Activated CD4-positive, alpha-beta T cell treated with anti-CD3 and anti-CD28 coated beads, Interleukin-2, Interleukin-4, amounts not matched to agents 100 ng/mL and 50 ng/mL, durations not matched to agents 16 hours and 8 hours (primary cell): ENCODE measurements around the gene PIP5KL1.

Experiments used
- DNase-seq: peaks from one replicate; pipeline ENCODE4 v3.0.0-alpha.2; 2020; ENCODE audit warnings: low spot score

Gene PIP5KL1, protein sequence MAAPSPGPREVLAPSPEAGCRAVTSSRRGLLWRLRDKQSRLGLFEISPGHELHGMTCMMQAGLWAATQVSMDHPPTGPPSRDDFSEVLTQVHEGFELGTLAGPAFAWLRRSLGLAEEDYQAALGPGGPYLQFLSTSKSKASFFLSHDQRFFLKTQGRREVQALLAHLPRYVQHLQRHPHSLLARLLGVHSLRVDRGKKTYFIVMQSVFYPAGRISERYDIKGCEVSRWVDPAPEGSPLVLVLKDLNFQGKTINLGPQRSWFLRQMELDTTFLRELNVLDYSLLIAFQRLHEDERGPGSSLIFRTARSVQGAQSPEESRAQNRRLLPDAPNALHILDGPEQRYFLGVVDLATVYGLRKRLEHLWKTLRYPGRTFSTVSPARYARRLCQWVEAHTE

DNA sequence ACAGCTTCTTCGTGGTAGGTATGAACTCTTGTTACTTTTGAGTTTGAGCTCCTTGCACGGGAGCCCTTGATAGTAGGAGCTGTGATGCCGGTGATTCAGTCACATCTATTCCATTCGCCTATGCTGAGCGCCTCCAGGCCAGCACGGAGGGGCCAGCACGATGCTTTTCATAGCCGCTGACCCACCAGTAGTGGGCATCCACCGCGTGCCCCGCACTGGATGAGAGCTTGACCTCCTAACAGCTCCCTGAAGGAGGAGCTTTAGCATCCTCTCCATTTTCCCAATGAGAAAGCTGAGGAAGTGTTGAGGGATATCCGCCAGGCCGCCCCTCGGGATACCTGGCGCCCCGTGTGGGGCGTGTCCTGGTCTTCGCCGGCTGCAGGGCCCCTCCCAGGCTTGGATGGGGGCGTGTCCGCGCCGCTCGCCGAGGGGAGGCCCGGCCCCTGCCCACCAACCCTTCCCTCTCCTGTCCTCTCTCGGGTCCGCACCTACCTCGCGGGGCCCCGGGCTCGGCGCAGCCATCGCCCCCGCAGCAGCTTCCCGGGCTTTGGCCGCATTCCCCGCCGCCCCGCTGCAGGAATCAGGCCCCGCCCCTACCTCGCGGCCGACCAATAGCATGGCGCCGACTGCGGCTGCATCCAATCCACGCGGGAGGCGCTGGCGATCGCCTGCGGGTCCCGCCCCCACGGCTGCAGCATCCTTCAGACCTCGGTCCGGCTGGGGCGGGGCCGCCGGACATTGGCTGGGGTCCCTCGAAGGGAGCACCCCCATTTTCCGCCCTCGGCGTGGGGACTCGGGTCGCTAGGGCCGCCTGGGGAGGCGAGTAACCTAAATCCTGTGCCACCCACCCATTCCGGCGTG, at the start of gene PIP5KL1:
Gene PIP5KL1, minus strand, starts transcription at position 547 of the 861 bp plus-strand sequence. Its CDS starts 25 bp downstream, at position 522.
- DNase-seq = peak; percentile 70

DNA sequence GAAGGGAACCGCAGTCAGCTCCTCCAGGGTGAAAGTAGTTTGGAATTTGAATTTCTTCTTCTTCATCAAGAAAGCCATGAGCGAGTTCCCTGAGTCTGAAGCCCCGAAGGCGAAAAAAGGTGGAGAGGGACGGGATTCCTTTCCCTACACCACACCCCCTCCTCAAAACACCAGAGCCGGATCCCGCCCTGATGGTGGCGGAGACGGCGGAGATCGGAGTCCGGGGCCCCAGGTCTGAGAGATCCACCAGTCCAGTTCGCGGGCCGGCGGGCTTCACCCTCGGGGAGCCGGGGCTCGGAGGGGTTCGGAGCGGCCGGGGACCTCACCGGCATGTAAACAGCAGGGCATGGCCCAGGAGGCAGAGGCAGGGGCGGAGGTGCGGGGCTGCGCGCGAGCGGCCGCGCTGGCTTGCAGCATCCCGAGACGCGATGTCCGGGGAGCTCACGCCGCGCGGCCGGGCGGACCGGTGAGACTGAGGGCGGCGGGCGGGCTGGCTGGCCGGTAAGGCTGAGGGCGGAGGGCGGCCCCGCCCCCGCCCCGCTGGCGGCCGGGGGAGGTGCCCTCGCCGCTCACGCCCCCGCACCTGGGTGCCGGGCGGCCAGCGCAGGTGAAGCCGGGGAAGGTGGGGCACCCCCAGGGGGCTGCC, 49.6 kb upstream of the PIP5KL1 start:
- no peak for DNase-seq

DNA sequence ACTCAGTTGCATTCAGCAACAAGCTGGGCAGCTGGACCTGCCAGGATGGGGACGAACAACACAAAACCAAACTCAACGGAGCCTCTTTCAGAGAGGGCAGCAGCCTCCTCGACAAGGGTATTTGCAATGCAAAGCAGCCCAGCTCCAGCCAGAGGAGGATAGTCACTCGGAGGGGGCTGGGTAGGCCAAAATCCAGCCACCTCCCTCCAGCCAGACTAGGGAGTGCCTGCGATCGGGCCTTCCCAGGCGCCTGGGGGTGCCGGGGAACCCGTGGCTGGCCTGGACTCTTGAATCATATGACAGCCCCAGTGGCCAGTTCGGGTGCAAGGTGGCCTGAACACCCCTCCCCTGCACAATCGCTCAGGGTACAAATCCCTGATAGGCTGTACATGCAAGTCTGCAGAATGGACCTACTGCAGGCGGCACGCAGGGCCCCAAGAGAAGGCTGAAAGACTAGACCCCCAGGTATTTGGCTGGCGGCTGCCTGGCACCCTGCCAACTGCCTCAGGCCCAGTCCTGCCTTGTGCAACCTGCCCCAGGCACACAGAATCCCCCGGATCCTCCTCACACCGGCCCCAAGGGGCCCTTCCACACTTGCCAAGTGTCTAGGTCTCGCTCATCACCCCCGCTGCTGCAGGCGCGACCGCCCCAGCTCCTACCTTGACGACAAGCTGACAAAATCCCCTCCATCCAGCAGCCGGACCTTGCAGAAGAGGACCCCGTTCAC, 48.9 kb upstream of the PIP5KL1 start:
- no peak for DNase-seq

DNA sequence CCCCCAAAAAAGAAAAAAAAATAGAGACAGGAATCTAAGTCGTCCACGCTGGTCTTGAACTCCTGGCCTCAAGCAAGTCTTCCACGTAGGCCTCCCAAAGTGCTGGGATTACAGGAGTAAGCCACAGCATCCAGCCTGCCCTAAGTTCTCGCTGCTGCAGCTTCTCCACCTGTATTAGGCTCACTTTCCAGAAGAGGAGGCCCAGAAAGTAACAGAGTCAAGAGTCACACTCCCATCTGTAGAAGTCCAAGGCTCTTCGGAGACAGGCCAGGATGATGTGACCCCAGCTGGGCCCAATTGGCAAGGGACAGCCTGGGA, 48.4 kb upstream of the PIP5KL1 start:
- DNase-seq = no peak

DNA sequence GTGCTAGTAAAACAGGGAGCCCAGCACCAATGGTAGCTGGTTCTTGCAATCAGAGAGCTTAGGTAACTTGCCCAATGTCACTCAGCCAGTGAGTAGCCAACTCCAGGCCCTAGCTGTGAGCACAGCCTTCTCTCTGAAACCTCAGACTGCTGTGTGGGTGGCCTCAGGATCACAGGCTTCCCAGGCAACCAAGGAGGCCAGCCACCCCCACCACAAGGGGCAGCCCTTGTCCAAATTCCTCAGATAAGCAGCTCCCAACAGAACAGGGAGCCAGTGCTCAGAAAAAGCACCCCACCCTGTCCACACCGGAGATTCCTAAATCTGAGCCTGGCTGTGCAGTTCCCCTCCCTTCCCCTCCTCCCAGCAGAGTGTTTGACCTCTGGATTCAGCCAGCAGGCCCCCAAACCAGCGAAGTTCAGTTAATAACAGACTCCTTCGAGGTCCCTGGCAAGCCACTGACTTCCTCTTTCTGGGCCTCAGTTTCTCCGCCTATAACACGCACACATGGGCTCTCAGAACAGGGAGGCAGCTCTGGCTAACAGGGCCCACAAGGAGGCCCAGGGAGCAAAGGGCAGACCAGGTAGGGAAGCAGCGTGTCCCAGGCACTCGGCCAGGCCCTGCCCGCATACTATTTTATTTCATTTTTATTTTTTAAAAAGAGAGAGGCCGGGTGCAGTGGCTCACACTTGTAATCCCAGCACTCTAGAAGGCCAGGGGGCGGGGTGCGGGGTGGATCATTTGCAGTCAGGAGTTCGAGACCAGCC, 47.5 kb upstream of the PIP5KL1 start:
- no peak for DNase-seq

DNA sequence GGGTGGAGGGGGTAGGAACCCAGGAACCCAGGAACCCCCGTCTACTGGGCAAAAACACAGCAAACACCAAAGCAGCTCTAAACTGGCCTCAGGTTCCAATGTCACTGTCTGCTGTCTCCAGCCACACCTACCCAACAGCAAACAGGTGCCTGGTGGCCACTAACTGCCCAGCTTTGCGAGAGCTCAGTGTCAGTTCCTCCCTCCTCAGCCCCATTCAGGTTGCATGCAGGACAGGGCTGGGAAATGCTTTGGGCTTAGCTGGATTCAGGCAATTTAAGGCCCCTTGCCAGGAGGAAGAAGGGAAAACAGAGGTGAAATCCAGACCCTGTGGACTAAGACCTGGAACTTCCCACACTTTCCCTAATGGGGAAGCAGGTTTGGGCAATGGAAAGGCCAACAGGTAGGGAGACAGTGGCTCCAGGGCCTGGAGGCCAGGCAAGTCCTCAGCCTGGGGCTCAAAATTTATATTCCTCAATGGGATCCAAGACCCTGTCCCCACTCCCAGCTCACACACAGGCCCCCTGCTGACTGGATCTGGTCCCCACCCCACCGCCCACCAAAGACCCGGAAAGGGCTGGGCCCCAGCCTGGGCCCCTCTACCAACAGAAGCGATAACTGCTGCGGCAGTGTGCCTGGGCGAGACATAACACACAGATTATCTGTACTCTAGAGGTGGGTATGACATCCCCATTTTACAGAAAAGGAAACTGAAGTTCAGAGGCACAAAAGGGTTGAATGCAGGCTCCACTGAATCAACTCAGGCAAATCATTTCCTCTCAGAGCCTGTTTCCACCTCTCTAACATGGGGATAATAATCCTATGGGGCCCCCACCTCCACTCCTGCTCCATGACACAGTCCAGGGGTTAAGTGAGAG, 46.7 kb upstream of the PIP5KL1 start:
- no peak for DNase-seq

DNA sequence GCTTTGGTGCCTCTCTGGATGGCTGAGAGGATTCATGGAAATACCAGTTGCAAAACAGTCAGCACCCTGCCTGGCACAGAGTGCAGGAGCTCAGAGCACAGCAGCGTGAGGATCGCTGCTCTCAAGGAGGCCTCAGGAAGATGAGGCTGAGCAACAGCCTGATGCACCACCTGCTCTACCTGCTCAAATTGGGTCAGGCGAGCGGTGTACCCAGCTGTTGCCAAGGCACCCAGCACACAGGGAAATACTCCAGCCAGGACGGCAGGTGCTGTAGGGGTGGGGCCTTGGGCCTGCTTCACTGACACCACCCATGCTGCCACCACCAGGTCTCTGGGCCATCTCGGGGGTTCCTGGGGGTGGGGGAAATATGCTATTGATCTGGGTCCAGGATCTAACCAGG, 45.9 kb upstream of the PIP5KL1 start:
- DNase-seq = no peak

DNA sequence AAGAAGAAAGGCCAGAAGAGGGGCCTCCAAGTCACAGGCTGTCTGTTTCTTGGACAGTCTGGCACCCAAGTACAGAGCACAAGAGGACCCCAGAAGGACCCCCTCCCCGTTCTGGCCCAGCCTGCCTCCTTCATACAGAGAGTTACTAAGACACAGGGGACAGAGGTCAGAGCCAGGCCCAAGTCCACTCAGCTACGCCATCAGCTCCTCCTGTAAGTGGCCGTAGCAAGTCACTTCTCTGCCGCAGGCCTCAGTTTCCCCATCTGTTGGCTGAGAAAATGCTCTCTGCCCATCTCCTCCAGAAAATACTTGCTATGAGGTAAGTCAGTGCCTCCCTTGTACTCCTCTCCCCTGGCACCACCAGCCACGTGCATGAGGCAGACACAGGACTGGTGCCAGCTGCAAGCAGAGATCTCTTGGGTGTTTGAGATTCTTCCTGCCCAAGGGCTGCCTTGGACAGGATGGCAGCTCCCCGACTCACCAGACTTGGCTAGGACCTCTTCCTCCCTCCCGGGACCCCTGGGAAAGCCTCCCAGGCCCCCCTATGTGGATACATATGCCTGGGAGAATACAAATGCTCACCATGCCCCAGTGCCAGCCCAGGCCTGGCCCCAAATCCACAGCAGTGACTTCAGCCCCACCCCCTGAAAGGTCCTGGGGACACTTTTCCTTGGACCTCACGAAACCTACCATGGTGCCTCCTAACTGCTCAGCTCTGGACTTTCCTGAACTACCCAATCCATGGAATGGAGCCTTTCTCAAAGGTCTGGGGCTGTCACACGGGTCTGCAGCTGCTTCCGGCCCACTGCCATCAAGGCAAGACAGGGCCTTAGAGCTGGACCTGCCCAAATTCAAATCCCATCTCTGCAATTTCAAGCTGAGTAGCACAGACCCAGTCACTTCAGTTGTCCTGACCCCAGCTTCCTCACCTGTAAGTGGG, 45.1 kb upstream of the PIP5KL1 start:
- DNase-seq = no peak

DNA sequence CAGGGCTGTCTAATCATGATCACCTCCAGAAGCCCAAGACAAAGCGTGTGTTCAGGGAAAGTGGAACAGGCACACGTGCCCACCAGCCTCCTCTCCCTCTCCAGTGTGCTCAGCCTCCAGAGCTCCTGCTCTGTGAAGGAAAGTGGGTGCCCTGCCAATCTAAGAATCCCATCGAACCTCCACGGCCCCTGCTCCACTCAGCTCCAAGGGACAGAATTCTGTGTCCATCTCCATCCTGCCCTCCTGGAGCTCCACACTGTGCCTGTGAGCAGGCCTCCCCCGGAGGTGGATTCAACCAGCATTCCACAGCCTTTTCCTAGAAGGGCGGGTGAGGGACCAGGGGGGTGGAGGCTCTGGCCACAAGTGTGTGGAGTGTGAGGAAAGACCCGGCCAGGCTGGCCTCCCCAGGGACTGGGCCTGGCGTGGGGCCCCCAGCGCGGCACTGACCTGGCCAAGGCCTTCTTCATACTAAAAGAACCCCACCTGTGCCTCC, 44.2 kb upstream of the PIP5KL1 start:
- DNase-seq = no peak

DNA sequence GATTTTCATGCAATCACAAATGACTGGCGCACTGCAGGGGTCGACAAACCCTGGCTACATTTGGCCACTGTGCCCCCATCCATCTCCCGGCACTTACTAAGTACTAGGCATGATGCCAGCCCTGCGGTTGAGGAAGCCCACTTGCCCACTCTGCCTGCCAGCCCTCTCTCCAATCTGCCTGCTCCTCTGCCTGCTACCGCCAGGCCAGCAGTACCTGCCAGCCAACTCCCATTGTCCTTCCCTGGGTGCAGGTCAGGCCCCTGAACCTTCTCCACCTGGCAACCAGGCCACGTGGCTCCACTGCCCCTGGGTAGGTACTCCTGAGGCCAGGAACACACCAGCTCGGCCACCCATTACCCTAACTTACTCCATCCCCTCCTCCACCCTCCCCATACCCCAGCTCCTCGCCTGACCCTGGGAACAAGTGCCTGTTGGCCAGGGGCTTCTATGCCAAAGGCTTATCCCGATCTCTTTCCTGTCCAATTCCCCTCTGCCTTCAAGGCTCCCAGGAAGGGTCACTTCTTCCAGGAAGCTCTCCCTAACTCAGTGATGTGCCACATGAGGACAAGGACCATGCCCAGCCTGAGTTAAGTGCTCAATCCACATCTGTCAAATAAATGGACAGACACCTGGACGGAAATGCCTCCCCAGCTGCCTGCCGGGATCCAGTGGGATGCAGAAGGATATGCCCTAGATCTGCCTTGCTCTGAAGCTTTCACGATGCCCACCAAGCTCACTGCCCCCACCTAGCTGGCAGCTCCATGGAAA, 43.6 kb upstream of the PIP5KL1 start:
- DNase-seq = no peak

DNA sequence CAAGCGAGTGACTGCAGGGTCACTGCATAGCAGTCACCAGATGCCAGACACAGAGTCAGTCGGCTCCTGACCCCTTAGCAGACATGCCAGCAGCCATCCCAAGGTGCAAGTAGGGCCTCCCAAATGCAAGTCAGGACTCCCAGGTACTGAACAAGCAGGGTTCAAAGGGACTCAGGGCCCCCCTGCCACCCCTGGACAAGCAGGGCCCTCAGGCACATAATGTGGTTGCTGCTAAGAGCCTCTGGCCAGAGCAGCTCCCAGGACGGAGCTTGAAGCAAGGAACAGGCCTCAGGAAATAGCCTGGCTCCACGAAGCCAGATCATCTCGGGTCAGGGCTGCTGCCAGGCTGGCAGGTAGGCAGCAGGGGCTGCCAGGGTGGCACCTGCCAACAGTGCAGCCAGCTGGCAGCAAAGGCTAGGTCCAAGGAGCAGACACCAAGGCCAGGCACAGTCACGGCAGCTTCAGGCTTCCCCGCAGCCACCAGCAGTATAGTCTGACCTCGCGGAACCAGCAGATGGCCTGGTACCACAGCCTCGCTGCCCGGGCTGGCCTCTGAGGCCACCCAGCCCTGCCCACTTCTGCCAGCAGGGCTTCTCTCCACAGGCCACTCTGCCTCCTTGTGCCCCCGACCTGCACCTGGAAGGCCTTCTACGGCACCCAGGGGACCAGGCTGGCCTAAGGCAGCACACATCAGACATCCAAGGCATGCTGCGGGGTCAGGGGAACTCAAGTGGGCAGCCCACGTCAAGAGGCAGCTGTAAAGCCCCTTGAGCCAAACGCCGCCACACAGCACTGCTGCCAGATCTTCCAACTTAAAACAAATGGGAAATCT, 42.8 kb upstream of the PIP5KL1 start:
- DNase-seq = no peak

DNA sequence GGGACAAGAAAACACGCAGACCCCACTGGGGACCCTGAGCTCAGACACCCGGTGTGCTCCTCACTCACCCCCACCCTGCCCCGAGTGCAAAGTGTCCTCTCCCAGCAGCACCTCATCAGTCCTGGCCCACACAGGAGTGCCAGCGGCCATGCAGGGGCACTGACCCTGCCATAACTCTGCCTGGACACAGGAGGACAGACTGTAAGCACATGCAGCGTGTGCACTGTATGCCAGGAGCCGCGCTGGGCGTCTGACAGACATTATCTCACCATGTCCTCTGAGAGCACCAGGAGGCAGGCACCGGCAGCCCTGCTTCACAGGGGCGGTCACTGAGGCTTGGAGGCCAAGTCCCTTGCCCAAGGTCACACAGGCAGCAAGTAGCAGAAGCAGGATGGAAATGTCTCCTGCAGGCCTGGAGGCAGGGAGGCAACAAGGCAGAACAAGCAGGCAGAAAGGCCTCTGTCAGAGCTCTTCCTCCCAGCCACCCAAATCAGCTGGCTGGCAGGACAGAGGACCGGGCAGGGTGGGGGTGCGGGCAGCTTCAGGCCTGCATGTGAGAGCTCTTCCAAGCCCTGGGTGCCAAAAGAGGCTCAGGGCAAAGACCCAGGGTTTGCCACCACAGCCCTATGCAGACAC, 41.8 kb upstream of the PIP5KL1 start:
- DNase-seq = no peak

DNA sequence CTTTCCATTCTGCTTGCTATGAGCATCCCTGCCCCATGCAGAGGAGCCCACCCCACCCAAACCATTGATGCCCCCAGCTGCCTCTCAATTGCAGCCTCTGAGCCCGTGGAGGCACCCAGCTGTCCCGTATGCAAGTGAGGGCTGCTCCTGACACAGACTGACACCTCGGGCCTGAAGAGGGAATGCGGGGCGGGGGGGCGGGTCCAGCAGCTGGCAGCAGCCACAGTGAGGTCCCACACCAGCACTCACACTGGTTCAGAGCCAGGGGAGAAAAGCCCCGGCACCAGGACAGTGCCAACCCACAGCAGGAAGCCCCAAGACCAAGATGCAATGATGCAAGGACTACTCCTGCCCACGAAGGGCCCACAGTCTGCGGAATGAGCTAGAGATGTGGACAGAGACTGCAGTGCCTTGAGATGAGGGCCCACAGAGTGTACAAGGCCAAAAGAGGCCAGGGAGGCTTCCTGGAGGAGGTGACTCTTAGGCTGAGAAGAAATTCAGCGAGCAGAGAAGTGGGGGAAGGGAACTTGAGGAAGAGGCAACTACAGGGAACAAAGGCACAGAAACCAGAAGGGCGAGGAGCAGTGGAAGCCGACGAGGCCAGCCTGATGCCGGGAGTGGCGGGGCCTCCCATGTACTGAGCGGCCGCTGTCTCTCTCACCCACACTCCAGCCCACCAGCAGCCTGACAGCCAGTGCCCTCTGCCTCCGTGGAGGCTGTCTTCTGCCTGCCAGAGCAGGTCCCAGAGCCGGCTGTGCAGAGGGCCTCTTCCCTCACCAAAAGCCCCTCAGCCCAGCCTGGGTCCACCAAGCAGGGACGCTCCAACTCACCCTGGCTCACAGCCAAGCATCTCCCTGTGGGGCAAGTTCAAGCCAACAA, 41.0 kb upstream of the PIP5KL1 start:
- no peak for DNase-seq

DNA sequence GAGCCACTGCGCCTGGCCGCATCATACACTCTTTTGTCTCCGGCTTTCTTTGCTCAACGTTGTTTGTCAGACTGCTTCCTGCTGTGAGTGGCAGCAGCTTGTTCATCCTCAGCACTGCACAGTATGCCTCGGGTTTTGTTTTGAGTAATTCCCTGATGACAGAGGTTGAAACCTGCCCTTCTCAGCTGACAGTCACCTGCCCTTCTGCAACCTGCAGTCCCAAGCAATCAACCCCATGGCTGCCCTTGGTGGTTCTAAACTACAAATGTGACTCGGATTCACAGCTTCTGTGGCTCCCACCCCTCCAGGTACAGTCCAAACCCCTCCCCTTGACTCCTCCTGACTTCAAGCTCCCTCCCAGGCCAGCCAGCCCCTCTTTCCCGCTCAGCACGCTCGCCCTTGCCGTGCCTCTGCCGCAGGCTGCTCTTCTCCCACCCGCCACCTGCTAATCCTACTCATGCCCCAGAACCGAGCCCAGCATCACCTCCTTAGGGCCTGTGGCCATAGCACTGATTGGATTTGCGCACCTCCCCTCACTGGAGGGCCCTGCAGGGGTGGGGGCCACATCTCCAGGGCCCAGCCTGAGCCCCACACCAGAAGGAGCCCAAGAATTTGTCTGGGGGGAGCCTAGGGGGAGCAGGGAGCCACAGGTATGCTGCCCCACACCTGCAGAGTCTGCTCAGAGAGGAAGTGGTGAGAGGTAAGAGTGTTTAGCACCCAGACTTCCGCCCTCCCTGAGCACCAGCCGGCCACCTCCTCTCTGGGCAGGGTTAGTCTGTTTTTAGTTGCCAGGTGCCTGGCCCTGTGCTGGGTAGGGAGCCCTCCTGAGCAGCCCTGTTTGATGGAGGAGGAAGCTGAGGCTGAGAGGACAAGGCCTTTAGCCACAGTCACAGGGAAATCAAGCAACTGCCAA, 40.1 kb upstream of the PIP5KL1 start:
- peak; percentile 96 for DNase-seq
